Mucosa of stomach (tissue), 1 donor: ENCODE measurements around the gene MXI1.

Experiments used
- H3K27me3 ChIP-seq: one replicate; pipeline ENCODE4 v1.7.0; 2013; ENCODE audit warnings: mild to moderate bottlenecking, low read length; ENCODE audit not compliant: control insufficient read depth, insufficient read depth
- H3K36me3 ChIP-seq: one replicate; pipeline ENCODE4 v1.7.0; 2013; ENCODE audit warnings: low read length; ENCODE audit not compliant: control insufficient read depth, insufficient read depth
- H3K4me1 ChIP-seq: one replicate; pipeline ENCODE4 v1.7.0; 2013; ENCODE audit warnings: mild to moderate bottlenecking, low read length; ENCODE audit not compliant: control insufficient read depth, insufficient read depth
- H3K4me3 ChIP-seq: one replicate; pipeline ENCODE4 v1.7.0; 2013; ENCODE audit warnings: low read length
- H3K9ac ChIP-seq: one replicate; pipeline ENCODE4 v1.7.0; 2013; ENCODE audit warnings: mild to moderate bottlenecking, low read length, moderate library complexity
- H3K9me3 ChIP-seq: one replicate; pipeline ENCODE4 v1.7.0; 2013; ENCODE audit warnings: mild to moderate bottlenecking, low read length, moderate library complexity; ENCODE audit not compliant: control insufficient read depth
- donor health status: Pancreatic carcinoma.

Gene MXI1

DNA sequence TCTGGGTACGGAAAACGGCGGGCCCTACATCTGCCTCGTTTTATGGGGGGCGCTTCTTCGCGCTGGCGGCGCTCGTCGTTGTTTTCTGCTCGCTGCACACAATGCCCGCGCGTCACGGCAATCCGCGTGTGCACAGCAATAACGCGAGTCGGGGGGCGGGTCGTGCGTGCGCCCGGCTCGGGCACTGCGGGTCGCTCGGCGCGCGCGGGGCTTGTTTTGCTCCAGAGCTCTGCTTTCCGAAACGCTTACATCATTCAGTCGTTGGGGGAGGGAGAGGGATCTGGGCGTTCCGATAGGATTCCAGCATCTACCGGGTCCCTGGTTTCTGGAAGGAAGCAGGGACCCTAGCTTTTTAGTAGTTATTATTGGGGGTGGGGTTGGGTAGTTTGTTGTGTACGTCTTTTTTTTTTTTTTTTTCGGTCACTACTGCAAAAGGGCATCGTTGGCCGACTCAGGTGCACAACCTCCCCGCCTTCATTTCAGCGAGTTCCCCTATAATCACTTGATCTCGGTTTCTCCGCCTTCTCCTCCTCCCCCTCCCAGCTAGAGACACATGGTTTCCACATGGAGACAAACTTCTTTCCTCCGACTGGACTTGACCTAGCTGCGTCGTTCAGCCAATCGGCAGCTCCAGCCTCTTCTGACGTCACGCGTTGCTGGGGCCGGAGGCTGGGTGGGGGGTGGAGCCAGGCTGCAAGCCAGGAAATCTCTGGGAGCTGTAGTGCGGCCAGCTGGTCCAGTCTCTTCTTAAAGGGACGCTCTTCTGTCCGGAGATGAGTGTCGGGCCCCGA, 3.5 kb downstream of the MXI1 start:
- Histone ChIP-seq H3K4me3 (peak overlapping the region; percentile 82), H3K36me3 (no peaks in the 10 kb centered on the region), H3K4me1 (peaks cover 21% of the 10 kb centered on the region), H3K9me3 (no peaks in the 10 kb centered on the region), H3K9ac (peak overlapping the region; percentile 81), H3K27me3 (no peaks in the 10 kb centered on the region)

DNA sequence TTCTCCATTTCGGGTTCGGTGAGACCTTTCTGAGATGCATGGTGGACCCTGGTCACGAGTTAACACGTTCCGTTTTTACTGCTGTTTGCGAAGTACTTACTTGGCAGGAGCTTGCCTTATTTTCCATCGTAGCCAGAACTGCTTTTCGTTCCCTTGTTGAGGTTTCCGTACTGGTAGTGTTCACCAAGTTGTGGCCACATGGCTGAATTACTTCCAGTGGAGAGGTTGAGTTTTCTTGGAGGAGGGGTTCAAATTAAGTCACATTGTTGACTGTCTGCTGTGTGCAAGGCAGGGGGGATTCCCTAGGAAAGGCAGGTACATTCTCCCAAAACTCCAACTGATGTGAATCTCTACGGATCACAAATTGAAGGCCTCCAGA, 4.0 kb downstream of the MXI1 start:
- Histone ChIP-seq H3K4me1 (peaks cover 21% of the 10 kb centered on the region), H3K9ac (peak overlapping the region; percentile 40), H3K9me3 (no peaks in the 10 kb centered on the region), H3K36me3 (no peaks in the 10 kb centered on the region), H3K4me3 (no peak overlapping the region), H3K27me3 (no peaks in the 10 kb centered on the region)

DNA sequence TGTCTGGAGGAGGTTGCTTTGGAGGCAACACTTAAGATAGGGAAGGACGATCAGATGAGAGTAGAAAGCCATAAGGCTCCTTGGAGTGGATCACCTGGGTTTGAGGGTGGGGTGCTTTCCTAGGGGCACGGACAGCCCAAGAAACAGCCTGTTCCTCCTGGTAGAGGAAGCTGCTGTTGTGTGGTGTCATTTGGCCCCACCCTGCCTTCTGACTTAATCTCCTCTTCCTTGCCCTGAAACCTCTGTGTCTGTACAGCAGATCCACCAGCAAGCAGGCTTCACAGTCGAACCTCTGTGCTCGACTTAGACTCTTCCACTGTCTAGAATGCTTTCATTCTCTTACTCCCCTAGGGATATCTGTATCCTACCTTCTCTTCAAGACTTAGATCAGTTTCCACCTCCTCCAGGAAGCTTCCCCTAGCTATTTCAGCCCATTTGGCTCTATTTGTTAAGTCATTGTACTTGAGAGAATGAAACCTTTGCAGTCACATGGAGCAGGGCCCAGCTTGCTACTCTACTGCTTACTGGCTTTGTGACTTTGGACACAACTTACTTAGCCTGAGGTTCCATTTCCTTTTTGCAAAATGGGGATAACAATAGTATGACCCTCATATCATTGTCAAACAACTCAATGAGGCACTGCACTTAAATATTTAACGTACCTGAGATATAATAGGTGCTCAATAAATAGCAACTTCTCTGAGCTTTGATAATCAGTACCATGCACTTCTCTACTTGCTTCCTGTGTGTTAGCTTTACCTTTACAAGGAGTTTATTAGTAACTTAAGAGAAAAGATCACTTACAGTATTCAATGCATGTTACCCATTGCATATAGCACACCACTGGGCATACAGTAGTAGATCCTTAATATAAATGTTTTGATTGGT, 5.0 kb downstream of the MXI1 start:
- Histone ChIP-seq H3K9me3 (no peaks in the 10 kb centered on the region), H3K9ac (no peak overlapping the region), H3K27me3 (no peaks in the 10 kb centered on the region), H3K4me3 (no peak overlapping the region), H3K4me1 (peaks cover 12% of the 10 kb centered on the region), H3K36me3 (no peaks in the 10 kb centered on the region)

DNA sequence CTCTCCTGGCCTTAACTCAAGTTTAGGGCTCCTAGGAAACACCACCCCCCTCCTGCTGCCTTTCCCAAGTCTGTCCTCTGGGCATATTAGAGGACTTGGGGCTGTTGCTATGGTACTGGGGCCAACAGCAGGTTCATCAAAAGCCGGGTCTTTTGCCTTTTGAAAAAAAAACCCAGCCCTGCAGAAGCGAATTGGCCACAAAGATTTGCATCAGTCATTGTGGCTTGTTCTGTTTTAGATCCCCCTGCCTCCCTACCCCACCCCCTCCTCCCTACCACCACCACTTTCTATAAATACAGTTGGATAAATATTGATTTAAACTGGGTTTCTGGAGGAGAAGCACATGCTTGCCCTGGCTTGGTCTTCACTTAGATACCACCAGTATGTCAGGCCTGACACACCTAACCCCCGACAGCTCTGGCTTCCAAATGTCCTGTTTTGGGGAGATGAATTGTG, 7.0 kb downstream of the MXI1 start:
- Histone ChIP-seq H3K4me1 (peaks cover 11% of the 10 kb centered on the region), H3K9ac (no peak overlapping the region), H3K36me3 (no peaks in the 10 kb centered on the region), H3K27me3 (no peaks in the 10 kb centered on the region), H3K9me3 (no peaks in the 10 kb centered on the region), H3K4me3 (no peak overlapping the region)

DNA sequence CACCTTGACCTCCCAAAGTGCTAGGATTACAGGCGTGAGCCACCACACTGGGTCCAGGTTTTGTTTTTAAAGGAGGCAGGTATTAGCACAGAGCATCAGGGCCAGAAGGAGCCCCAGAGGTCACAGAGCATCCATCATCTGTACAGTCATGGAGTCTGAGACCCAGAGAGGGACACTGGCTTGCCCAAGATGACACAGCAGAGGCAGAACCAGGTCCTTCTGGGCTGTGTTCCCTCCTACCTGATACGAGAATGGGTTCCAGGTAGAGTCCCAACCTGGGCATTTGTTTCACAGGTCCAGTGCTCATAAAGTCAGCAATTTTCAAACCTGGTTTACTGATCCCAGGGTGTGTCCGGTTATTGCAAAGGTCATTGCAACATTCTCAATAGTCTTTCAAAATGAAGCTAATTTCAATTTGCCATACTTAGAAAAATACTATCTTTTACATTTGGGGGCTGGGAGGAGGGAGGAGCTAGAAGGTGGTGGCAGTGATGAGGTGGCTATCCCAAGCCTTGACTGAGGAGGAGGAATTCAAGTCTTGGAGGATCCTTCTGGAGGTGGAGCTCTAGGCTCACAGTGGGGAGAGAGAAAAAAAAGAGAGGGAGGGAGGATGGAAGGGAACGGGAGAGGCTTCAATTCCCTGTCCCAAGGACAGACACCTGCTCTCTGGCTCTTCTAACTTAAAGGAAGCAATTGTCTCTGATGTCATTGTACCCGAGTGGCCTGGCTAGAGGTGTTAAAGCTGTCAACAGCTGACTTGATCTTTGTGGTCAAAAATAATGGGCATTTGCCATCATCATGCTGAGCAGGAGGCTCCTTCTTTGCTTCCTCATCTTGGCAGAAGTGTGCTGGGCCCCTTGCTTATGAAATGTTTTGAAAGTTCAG, 8.1 kb downstream of the MXI1 start:
- Histone ChIP-seq H3K4me1 (peaks cover 11% of the 10 kb centered on the region), H3K4me3 (no peak overlapping the region), H3K36me3 (no peaks in the 10 kb centered on the region), H3K9me3 (no peaks in the 10 kb centered on the region), H3K9ac (no peak overlapping the region), H3K27me3 (no peaks in the 10 kb centered on the region)

DNA sequence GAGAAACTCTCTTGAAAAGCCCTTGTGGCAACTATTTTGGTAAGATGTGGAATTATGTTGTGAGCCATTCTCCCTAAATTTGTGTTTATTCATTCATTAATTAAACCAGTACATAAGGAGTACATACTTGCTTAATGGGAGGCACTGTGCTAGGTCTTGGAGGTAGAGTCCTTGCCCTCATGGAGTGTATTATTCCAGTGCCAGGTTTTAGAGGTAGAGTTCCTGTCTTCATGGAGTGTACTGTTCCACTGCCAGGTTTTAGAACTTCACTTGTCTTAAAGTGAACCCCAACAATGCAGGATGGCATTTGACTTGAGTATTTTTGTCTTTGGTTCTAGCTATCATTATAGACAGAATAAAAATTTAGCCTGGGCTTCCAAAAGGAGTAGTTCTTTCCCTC, 8.8 kb downstream of the MXI1 start:
- Histone ChIP-seq H3K27me3 (no peaks in the 10 kb centered on the region), H3K4me1 (peaks cover 12% of the 10 kb centered on the region), H3K9me3 (no peaks in the 10 kb centered on the region), H3K36me3 (no peaks in the 10 kb centered on the region), H3K9ac (no peak overlapping the region), H3K4me3 (no peak overlapping the region)

DNA sequence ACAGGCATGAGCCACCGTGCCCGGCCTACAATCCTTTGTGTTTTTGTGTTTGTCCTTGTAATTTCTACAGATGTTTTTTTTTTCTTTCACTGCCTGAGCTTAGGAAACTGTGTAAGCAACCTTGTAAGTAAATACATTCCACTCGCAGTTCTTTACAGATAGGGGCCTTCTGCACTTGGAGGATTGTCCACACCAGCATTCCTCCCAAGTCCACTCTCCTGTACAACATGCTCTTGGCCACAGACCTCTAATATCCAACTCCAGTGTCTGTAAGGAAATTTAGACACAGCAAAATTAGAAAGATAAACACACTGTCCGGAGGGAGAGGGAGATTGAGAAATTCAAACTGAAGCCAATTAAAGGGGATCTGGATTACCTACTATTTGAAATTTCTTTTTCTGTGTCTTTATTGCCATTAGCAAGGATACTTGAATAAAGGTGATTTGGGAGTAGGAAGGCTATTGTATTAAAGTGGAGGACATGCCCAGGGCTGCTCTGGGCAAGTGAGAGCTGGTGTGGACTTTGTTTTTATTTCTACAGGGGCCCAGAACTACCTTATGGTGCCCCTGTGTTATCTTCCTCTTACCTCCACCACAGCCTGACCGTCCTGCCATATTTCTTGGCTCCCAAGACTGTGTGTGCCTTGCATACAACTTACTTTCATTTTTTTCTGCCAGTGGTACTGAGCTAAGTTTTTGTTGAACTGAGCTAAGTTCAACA, 9.7 kb downstream of the MXI1 start:
- Histone ChIP-seq H3K27me3 (no peaks in the 10 kb centered on the region), H3K4me3 (no peak overlapping the region), H3K9me3 (no peaks in the 10 kb centered on the region), H3K36me3 (no peaks in the 10 kb centered on the region), H3K9ac (no peak overlapping the region), H3K4me1 (peaks cover 18% of the 10 kb centered on the region)

DNA sequence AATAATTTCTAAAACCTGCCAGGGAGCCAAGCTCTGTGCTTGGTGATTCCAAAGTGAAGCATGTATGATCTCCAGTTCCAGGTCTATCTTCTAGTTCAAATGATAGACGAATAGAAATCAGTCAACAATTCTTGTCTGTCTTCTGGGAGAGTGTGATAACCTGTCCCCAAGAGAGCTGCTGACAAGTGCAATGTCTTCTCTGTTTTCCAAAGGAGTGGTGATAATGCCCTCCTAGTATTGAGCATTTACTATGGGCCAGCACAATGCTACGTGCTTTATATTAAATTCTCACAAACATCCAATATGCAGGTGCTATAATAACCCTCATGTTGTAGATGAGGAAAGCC, 10.2 kb downstream of the MXI1 start:
- Histone ChIP-seq H3K4me3 (no peak overlapping the region), H3K36me3 (no peaks in the 10 kb centered on the region), H3K4me1 (peaks cover 20% of the 10 kb centered on the region), H3K9me3 (no peaks in the 10 kb centered on the region), H3K9ac (no peak overlapping the region), H3K27me3 (no peaks in the 10 kb centered on the region)

DNA sequence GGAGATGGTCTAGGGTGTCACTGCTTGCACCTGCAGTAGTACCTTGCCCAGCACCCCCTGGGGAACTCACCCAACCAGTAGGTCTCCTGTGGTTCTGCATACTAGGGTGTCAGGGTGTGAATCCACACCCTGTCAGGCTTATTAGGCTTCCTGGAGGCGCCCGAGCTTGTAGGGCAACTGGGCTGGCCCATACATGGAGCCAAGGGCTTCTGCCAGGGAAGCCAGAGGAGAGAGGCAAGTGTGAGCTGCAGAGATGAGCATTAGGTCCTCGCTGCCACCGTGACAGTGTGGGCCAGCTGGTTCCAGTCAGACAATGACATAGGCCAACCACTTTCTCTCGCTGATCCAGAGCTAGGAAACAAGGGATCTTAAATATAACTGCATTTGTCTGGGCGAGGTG, 11.2 kb downstream of the MXI1 start:
- no peak overlapping the region for H3K4me3 ChIP-seq
- peaks cover 20% of the 10 kb centered on the region for H3K4me1 ChIP-seq
- no peaks in the 10 kb centered on the region for H3K9me3 ChIP-seq
- no peaks in the 10 kb centered on the region for H3K27me3 ChIP-seq
- H3K9ac ChIP-seq = no peak overlapping the region
- no peaks in the 10 kb centered on the region for H3K36me3 ChIP-seq

DNA sequence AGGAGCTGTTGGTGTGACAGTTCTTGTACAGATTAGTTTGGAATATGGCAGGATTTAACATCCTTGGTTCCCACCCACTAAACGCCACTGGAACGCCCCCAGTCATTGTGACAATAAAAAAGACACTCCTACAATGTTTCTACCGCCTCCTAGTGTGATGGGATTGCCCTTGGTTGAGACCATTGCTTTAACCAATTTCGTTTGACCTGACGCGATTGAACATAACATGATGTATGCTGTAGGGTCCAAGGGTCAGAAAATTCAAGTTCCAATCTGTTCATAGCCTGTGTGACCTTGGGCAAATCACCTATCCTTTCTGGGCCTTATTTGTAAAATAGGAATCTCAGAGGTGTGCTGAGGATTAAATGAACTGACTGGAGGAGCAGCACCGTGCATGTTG, 12.5 kb downstream of the MXI1 start:
- H3K4me1 ChIP-seq = peaks cover 20% of the 10 kb centered on the region
- H3K9ac ChIP-seq = no peak overlapping the region

DNA sequence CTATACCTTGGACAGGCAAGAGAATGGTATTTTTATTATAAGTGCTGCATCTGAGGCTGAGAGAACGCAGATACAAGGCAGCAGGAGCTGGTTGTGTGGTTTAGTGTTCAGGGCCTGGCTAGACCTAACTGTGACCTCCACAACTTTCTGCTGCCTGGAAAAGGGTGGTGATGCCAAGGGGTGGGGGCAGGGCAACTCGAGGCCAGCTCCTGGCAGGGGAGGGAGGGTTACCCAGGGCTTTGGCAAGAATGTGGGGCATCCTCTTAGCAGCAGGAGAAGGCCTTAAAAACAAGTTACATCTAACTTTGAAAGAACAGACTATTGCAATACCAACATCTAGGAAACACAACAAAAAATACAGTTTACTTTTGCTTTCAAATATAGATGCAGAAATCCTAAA, 13.0 kb downstream of the MXI1 start:
- Histone ChIP-seq H3K4me3 (no peak overlapping the region), H3K27me3 (no peaks in the 10 kb centered on the region), H3K9ac (no peak overlapping the region), H3K36me3 (no peaks in the 10 kb centered on the region), H3K4me1 (peaks cover 17% of the 10 kb centered on the region), H3K9me3 (no peaks in the 10 kb centered on the region)

More for the DNA sequence above, 12.5 kb downstream of the MXI1 start:
- Histone ChIP-seq H3K4me3 (no peak overlapping the region), H3K9me3 (no peaks in the 10 kb centered on the region), H3K27me3 (no peaks in the 10 kb centered on the region), H3K36me3 (no peaks in the 10 kb centered on the region)
